Measurements from ENCODE around the gene PRICKLE2. TPM values are rescaled to one million over a fixed set of nuclear protein-coding genes. Genes with fewer than 3 reads are reported as not detected.

Gene PRICKLE2
- total and polyA plus RNA-seq, 10 donors, result 0.27 to 11.4 (median 5.4) TPM

DNA sequence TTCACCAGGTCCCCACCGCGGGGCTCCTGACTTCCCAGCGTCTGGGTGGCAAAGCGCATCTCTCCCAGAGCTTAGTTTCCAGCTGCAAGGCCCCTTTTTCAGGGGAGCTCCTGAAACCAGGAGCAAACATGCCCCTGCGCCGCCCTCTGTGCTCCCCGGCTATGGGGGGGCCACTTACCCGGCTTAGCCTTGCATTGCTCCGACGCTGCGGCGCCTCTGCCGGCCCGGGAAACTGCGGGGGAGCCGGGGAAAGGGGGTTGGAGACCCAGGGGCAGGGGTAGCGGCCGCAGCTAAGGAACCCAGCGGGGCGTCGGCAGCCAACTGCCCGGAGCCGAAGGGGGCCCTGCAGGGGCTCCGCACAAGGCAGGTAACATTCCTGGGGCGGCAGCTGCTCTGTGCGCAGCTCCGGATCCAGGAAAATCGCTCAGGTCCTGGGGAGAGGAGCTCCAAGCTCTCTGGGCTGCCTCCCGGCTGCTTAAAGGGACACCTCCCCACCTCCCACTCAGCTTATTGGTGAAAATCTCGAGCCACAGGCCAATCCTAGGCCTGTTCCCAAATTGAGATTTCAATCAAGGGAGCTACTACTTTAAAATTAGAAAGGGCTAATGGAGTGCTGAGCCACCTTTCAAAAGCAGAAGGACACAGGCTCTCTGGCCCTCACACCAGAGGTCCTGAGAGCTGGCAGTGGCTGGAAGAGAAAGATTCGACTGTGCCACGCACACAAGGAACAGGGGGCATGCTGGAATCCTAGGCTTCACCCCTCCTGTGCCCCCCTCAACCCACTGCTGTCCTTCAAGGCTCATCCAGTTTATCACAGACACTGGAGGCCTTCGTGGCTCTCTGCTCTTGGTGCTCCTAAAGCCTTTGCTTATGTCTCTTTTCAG lies 42.7 kb upstream of the PRICKLE2 start:
- peaks cover 0 to 5% (median 0%) of the 10 kb centered on the region in 8 donors for H3K9me3 ChIP-seq
- peak overlapping the region; percentile 4 to 64 (median 28) for H3K4me3 ChIP-seq
- DNase-seq, result no peak
- H3K27ac ChIP-seq, result peak overlapping the region in 7 of 8 donors; percentile 44 to 77 (median 67)
- TF ChIP-seq, protein P1, sequence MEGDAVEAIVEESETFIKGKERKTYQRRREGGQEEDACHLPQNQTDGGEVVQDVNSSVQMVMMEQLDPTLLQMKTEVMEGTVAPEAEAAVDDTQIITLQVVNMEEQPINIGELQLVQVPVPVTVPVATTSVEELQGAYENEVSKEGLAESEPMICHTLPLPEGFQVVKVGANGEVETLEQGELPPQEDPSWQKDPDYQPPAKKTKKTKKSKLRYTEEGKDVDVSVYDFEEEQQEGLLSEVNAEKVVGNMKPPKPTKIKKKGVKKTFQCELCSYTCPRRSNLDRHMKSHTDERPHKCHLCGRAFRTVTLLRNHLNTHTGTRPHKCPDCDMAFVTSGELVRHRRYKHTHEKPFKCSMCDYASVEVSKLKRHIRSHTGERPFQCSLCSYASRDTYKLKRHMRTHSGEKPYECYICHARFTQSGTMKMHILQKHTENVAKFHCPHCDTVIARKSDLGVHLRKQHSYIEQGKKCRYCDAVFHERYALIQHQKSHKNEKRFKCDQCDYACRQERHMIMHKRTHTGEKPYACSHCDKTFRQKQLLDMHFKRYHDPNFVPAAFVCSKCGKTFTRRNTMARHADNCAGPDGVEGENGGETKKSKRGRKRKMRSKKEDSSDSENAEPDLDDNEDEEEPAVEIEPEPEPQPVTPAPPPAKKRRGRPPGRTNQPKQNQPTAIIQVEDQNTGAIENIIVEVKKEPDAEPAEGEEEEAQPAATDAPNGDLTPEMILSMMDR (IDR thresholded peaks at IDR 0.05 in 8 of 11, conservative IDR thresholded peaks at IDR 0.05 in 3 of 11), result no peak
- TF ChIP-seq POLR2AphosphoS5 (IDR thresholded peaks at IDR 0.05), result peak; percentile 50 to 74 (median 59)
- no peak for TF ChIP-seq POLR2A (IDR thresholded peaks at IDR 0.05)
- no peaks in the 10 kb centered on the region for H3K4me1 ChIP-seq
- H3K27me3 ChIP-seq (replicated peaks in 1 of 7), result peaks cover 0 to 31% (median 12%) of the 10 kb centered on the region in 7 donors
- WGBS, 5 donors, result 17 to 27% (median 18%) methylated on average over 15 to 33 of the region's 33 CpGs
- no peaks in the 10 kb centered on the region for H3K36me3 ChIP-seq
- intact Hi-C loops (cut with DNase I; ENCODE audit: low total_unique reads), result no loop called here

DNA sequence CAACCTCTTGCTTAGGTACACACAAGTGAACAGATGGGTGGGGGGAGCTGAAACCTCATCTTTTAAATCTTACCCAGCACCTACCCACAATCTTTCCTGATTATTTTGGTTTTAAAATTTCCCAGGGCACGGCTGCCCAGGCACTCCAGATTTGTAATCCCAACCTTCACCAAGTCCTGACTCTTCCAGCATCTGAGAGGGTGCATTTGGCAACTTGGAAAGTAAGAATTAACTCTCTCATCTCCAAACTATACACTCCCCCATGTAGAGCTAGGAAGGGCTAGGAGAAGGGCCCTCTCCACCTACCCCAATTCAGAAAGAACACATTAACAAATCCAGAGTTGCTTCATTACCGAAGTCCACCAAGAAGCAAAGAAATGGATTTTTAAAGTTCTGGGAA lies 41.7 kb upstream of the PRICKLE2 start:
- H3K9me3 ChIP-seq, result peaks cover 0 to 5% (median 0%) of the 10 kb centered on the region in 8 donors
- no peaks in the 10 kb centered on the region for H3K36me3 ChIP-seq
- H3K4me1 ChIP-seq, result no peaks in the 10 kb centered on the region
- intact Hi-C loops (cut with DNase I; ENCODE audit: low total_unique reads), result no loop called here
- H3K27ac ChIP-seq, result peak overlapping the region in 6 of 8 donors; percentile 32 to 77 (median 68)
- peak overlapping the region in 6 of 8 donors; percentile 11 to 64 (median 30) for H3K4me3 ChIP-seq
- DNase-seq, result no peak
- H3K27me3 ChIP-seq (replicated peaks in 1 of 7), result peaks cover 0 to 31% (median 12%) of the 10 kb centered on the region in 7 donors
- 74 to 86% (median 76%) methylated on average over 2 of the region's 2 CpGs for WGBS, 5 donors
- no peak for TF ChIP-seq POLR2AphosphoS5 (IDR thresholded peaks at IDR 0.05)
- TF ChIP-seq POLR2A (IDR thresholded peaks at IDR 0.05), result no peak
- TF ChIP-seq, protein P1 (IDR thresholded peaks at IDR 0.05 in 8 of 11, conservative IDR thresholded peaks at IDR 0.05 in 3 of 11), result no peak

DNA sequence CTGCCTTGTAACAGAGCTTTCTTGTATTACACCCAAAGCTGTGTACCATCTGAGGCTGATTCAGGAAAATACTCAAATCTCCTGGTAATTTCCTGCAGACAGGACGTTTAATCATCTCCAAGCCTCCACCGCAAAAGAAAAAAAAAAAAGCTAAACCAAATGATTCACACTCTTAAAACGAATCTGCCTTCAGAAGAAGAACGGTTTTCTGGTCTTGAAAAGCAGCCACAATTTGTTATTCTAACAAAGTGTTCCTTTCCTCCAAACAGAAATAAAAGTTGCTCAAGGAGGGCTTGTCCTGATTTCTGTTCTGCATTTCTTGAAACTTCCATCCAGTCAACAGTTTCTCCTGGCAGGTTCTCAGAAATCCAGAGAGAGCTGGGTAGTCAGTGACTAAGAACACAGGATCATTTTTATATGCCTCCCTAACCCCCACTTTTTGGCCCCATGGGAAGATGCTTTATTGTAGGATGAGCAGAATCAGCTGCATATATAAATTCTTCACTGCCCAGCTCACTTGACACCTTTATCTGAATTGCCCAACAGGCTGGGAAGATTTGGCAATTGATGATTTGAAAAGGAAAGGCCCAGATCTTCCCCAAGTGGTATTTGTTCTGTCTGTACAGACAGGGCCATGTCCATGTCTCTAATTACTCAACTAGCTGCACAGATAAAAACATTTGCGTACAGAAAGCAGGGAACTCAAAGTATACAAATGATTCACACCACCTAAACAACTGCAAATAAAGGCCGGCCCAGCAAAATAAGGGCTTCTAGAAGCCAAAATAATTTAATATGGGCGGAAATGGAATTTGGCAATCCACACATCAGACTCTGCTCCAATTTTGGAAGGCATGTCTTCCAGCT lies 41.0 kb upstream of the PRICKLE2 start:
- intact Hi-C loops (cut with DNase I; ENCODE audit: low total_unique reads), result no loop called here
- TF ChIP-seq, protein P1 (IDR thresholded peaks at IDR 0.05 in 8 of 11, conservative IDR thresholded peaks at IDR 0.05 in 3 of 11), result no peak
- TF ChIP-seq POLR2A (IDR thresholded peaks at IDR 0.05) (no peak), POLR2AphosphoS5 (IDR thresholded peaks at IDR 0.05) (no peak)
- Histone ChIP-seq H3K27me3 (replicated peaks in 1 of 7) (peaks cover 0 to 31% (median 12%) of the 10 kb centered on the region in 7 donors), H3K36me3 (no peaks in the 10 kb centered on the region), H3K4me3 (peak overlapping the region in 5 of 8 donors; percentile 11 to 64 (median 34)), H3K4me1 (no peaks in the 10 kb centered on the region), H3K9me3 (peaks cover 0 to 5% (median 0%) of the 10 kb centered on the region in 8 donors), H3K27ac (peak overlapping the region in 6 of 8 donors; percentile 34 to 77 (median 59))
- 28 to 43% (median 37%) methylated on average over 7 of the region's 7 CpGs for WGBS, 5 donors
- DNase-seq, result no peak

Data from spleen (tissue), 11 donors.